GM19240 (cell line): ENCODE results near the gene RMDN2.
"Not testable (repeated sequence)": the region's sequence is repeated elsewhere in the genome, so short reads cannot be mapped to it uniquely, and the experiment has no call there.

Experiments used
- DNase-seq: peaks from one replicate; pipeline ENCODE4 v3.0.0; 2011; ENCODE audit warnings: low spot score; ENCODE audit not compliant: insufficient read length

Gene RMDN2

GRCh38 chr2:37930392-37930791 lies 5.3 kb downstream of the RMDN2 start:
- DNase-seq, result not testable (repeated sequence)

- DNase-seq, result not testable (repeated sequence)
Observed at GRCh38 chr2:37932873-37933272, 7.8 kb downstream of the RMDN2 start.

GRCh38 chr2:37934591-37935513 lies 9.8 kb downstream of the RMDN2 start:
- DNase-seq, result peak; percentile 42

DNA sequence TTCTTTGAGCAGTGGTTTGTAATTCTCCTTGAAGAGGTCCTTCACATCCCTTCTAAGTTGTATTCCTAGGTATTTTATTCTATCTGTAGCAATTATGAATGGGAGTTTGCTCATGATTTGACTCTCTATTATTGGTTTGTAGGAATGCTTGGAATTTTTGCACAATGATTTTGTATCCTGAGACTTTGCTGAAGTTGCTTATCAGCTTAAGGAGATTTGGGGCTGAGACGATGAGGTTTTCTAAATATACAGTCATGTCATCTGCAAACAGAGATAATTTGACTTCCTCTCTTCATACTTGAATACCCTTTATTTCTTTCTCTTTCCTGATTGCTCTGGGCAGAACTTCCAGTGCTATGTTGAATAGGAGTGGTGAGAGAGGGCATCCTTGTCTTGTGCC lies 12.5 kb downstream of the RMDN2 start:
- DNase-seq, result not testable (repeated sequence)

- DNase-seq, result not testable (repeated sequence)
Observed at GRCh38 chr2:37941267-37941666, 16.2 kb downstream of the RMDN2 start.

DNA sequence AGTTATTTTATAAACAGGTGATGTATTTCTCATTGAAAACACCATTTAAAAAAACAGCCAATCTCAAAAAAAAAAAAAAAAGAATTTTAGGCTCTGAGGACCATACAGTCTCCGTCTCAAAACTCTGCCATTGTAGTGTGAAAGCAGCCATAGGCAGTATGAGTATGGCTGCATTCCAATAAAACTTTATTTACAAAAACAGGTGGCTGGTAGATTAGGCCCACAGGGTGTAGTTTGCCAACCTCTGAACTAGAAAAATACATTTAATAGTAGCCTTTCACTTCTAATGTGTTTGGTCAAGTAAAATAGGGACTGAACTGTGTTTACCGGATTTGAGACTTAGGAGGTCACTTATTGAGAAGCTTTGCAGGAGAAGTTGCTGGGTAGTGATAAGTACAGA lies 19.2 kb downstream of the RMDN2 start:
- no peak for DNase-seq

DNA sequence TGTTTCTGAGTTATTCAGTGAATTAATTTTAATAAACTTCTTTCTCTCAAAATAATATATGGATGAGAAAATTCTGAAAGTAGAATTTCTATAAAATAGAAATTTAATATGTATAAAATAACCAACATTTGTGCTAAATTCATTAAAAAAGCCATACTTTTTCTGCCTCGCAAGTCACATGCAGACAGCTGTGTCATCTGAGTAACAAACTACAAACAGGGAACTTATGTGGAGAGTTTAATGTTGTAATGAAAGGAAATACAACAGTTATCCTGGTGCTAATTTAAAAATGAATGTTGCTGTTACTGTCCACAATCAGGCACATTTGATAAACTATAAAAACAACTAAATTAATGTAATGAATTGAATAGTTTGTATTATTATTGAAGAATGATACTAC lies 22.2 kb downstream of the RMDN2 start:
- no peak for DNase-seq

DNA sequence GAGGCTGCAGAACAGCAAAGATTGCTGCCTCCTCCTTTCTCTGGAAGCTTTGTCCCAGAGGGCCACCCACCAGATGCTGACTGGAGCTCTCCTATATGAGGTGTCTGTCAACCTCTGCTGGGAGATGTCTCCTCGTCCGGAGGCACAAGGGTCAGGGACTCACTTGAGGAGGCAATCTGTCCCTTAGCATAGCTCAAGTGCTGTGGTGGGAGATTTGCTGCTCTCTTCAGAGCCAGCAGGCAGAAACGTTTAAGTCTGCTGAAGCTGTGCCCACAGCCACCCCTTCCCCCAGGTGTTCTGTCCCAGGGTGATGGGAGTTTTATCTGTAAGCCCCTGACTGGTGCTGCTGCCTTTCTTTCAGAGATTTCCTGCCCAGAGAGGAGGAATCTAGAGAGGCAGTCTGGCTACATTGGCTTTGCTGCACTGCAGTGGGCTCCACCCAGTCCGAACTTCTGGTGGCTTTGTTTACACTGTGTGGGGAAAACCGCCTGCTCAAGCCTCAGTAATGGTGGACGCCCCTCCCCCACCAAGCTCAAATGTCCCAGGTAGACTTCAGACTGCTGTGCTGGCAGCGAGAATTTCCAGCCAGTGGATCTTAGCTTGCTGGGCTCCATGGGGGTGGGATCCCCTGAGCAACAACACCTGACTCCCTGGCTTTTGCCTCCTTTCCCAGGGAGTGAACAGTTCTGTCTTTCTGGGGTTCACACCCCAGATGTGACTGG lies 37.1 kb downstream of the RMDN2 start:
- not testable (repeated sequence) for DNase-seq

GRCh38 chr2:37962740-37963121 lies 37.6 kb downstream of the RMDN2 start:
- not testable (repeated sequence) for DNase-seq

DNA sequence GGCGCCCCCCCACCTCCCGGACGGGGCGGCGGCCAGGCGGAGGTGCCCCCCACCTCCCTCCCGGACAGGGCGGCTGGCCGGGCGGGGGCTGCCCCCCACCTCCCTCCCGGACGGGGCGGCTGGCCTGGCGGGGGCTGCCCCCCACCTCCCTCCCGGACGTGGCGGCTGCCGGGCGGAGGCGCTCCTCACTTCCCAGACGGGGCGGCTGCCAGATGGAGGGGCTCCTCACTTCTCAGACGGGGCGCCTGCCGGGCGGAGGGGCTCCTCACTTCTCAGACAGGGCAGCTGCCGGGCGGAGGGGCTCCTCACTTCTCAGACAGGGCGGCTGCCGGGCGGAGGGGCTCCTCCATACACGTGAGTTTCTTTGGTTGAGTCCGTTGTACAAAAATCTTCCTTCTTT lies 38.8 kb downstream of the RMDN2 start:
- DNase-seq, result not testable (repeated sequence)

GRCh38 chr2:37966326-37966725 lies 41.2 kb downstream of the RMDN2 start:
- no peak for DNase-seq

GRCh38 chr2:37969731-37970130 lies 44.6 kb downstream of the RMDN2 start:
- DNase-seq, result no peak

DNA sequence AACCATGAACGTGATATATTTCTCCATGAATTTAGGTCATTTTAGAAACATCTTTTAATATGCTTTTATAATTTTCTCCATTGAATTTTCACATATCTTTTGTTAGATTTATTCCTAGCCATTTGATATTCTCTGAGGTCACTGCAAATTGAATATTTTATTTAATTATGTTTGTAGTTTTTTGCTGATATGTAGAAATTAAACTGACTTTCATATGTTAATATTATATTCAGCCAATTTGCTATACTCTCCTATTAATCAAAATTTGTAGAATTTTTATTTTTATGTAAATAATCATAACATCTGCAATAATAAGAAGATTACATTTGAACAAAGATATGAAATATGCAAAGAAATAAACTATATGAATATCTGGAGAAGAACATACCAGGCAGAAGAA lies 46.9 kb downstream of the RMDN2 start:
- DNase-seq, result no peak

DNA sequence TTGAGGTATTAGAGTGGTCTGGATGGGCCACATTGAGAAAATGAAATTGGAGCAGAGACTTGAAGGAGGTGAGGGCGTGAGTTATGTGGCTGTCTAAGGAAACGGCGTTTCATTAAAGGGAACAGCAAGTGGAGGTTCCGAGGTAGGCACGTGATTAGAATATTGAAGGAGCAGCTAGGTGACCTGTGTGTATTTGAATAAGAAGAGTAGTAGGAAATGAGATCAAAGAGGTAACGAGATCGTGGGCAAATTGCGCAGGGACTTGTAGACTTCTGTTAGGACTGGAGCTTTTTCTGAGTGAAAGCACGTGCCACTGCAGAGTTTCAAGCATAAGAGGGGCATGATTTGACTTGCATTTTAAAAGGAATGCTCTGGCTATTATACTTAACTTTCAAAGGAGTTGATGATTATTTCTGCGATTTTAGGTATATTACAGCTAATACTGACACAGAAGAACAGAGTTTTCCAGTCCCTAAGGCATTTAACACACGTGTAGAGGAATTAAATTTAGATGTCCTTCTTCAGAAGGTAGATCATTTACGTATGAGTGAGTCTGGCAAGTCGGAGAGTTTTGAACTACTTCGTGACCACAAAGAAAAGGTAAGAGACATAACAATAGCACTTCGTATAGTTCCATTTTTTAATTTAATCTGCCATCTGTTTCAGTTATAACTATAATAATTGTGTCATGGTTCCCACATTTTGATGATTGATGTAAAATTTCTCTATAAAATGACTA lies 48.7 kb downstream of the RMDN2 start:
- no peak for DNase-seq

DNA sequence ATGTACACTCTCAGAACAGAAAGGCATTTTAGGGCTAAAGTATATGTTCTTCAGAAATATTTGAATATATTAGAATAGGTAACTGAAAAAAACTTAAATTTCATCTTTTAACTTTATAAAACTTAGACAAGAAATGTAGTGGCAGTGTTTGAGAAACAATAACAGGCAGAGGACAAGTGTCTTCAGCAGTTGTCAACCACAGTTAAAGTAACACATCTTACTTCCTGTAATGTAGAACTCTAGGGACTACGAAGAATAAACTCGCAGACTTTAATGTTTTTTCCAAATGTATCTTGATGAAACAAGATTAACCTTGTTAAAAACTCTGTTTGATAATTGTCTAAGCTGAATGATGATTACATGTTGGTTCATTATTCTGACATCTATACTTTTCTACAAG lies 50.7 kb downstream of the RMDN2 start:
- no peak for DNase-seq

DNA sequence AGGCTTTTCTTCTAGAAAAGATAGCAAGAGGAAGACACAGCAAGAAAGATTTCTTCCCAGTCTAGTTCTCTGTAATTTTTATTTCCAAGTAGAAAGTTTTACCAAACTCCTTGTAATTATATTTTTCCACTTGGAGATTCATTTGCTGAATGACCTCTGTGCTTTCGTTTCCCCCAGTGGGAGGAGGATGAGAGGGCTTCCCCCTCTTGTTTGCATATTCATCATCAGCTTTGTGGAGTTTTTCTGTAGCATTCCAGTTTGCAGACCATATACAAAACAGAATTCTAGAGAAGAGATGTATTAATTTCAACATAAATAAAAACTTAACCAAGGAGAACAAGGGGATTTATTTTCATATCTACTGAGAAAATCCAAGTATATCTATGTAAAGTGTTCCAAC lies 51.3 kb downstream of the RMDN2 start:
- no peak for DNase-seq

DNA sequence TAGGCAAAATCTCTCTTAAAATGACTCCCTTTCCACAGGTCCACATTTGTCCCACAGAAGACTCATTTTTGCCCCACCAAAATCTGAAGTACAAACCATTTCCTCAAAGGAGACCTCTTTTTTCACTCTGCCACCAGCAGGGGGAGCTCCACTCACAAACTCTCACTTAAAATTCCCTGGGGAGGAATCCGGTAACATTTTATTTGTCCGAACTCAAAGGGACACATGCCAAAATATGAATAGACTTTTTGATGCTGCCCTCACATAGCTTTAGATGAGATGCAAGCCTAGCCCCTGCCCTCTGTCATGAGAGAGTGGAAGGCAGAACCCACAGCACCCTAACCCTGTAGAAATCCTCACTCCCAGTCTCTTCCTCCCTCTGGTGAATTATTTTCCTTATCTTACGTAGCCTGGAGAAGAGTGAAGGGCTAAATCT lies 57.1 kb downstream of the RMDN2 start:
- no peak for DNase-seq

DNA sequence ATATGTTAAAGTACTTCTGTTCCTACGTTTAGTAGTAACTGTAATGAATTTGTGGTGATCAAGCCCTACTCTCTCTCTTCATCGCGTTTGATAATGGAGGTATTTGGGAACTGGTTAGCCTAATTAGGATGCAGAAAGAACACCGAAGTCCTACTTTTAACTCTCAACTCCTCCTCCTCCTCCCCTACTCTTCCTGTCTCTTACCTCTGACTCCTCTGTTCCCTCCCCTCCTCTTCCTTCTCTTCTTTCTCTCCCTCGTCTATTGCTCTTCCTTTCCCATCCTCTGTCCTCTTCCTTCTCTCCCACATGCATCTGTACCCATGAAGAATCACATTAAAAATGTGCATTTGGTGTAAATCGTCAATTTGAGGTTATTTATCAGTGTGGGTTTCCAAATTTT lies 57.8 kb downstream of the RMDN2 start:
- DNase-seq, result no peak

DNA sequence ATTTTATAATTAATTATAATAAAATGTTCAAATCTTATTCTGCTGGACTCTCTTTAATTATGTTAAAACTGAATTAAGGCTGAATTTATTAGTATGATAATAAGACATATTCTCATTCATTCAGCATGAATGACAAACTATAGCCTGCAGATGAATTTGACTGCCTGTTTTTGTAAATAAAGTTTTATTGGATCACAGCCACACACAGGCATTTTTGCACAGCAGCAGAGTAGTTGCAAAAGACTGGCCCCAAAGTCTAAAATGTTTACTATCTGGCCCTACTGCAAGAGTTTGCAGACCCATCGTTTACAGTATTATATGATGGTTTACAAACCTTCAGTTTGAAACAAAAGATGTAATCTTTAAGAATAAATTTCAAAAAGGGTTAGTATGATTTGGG lies 58.6 kb downstream of the RMDN2 start:
- no peak for DNase-seq

DNA sequence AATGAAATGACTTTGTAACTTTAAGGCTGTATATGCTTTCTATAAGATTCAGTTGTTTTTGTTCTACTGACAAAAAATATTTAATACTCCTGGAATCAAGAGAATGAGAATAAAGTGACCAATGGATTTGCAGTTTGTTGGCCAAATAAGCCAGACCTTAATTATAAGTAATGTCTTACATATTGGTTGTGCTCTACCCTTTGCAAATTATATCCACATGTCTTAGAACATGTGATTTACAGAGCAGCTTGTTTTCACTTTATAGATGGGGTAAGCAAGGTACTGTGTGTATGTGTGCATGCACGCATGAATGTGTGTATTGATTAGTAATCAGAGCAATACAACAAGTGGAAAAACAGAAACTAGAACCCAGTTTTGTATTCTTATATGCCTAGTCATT lies 59.1 kb downstream of the RMDN2 start:
- no peak for DNase-seq

DNA sequence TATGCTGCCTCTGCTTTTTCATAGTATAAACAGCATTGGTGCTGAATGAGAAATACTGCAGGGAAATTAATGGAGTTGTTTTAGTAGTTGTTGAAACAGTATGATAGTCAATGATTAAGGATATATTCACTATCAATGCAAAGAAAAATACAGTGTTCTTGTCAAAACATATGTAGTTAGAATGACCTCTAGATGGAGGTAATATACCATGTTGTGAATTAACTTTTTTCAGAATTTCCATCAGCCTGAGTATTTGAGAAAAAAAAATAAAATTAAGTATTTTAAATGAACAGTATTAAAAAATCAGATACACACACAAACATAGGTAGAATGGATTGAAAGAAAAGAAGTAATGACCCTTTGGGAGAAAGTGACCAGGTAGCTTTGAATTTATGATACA lies 59.5 kb downstream of the RMDN2 start:
- DNase-seq, result no peak

DNA sequence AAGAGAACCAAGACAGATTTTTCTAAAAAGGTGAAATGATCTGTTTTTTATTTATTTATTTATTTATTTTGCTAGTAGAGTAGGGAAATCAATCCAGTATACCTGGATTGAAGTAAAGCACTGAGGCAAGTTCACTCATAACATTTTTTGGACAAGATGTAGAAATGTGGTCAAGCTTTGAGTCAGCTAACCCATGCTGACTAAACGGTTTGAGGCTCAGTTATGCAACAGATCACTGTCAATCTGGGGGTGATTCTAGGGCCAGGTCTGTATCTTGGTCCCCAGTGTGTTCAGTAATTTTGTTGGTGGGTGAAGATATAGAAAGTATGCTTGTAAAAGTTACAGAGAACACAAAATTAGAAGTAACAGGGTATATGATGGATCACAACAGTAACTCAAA lies 60.2 kb downstream of the RMDN2 start:
- DNase-seq, result no peak
